ENCODE measurements around the gene CTLA4. TPM values are rescaled to one million over a fixed set of nuclear protein-coding genes. Genes with fewer than 3 reads are reported as not detected.
A peak's percentile ranks its signal among the peaks of the same experiment; 100 is the strongest.

The CTLA4 gene
- total RNA-seq, 4 donors from 2014 or later = 2.5 TPM; not detected in 3

- in situ Hi-C loops (cut with MboI; ENCODE audit: low pct_ligation_motif_present in 1 of 4, low pct_unique_long_range_greater_than_20kb in 1 of 4, low sequenced_read_pairs in 3 of 4) (loop anchor here in 2 of 4 donors (25.0 kb wide), 2 partner anchors 421 to 671 kb away; partner anchors contain the start of gene CYP20A1 (in 1 of the 2)), intact Hi-C loops (cut with DNase I; ENCODE audit: low total_unique reads) (loop anchor here (10.0 kb wide), 1 partner anchor 93 kb away; no protein-coding TSS in a partner anchor)
- Histone ChIP-seq H3K27ac (peak overlapping the region in 2 of 4 donors; percentile 5 to 44), H3K27me3 (no peaks in the 10 kb centered on the region), H3K4me3 (no peak overlapping the region), H3K9me3 (no peaks in the 10 kb centered on the region), H3K4me1 (peaks cover 0 to 18% (median 11%) of the 10 kb centered on the region in 4 donors), H3K36me3 (no peaks in the 10 kb centered on the region)
- TF ChIP-seq EP300 (IDR thresholded peaks at IDR 0.05; ENCODE audit: low read depth) (no peak), CTCF (IDR thresholded peaks at IDR 0.05) (no peak), POLR2A (IDR thresholded peaks at IDR 0.05) (no peak), POLR2AphosphoS5 (IDR thresholded peaks at IDR 0.05) (no peak)
- DNase-seq = peak; percentile 29
- WGBS, 2 donors (ENCODE audit: low coverage in 1 of 2) = 79 to 88% methylated on average over 3 to 6 of the region's 6 CpGs
Measured at GRCh38 chr2:203908066-203908796, 40.7 kb downstream of the CTLA4 start.

- WGBS, 2 donors (ENCODE audit: low coverage in 1 of 2) = 14 to 33% methylated on average over 2 to 3 of the region's 3 CpGs
- Histone ChIP-seq H3K9me3 (no peaks in the 10 kb centered on the region), H3K27me3 (no peaks in the 10 kb centered on the region), H3K4me1 (peaks cover 0 to 18% (median 11%) of the 10 kb centered on the region in 4 donors), H3K4me3 (no peak overlapping the region), H3K27ac (peak overlapping the region in 3 of 4 donors; percentile 5 to 44 (median 19)), H3K36me3 (no peaks in the 10 kb centered on the region)
- intact Hi-C loops (cut with DNase I; ENCODE audit: low total_unique reads) = loop anchor here (10.0 kb wide), 1 partner anchor 94 kb away; no protein-coding TSS in a partner anchor
- no peak for TF ChIP-seq EP300 (IDR thresholded peaks at IDR 0.05; ENCODE audit: low read depth)
- no peak for TF ChIP-seq CTCF (IDR thresholded peaks at IDR 0.05)
- no peak for TF ChIP-seq POLR2AphosphoS5 (IDR thresholded peaks at IDR 0.05)
- no peak for TF ChIP-seq POLR2A (IDR thresholded peaks at IDR 0.05)
- in situ Hi-C loops (cut with MboI; ENCODE audit: low pct_ligation_motif_present in 1 of 4, low pct_unique_long_range_greater_than_20kb in 1 of 4, low sequenced_read_pairs in 3 of 4) = loop anchor here in 2 of 4 donors (25.0 kb wide), 2 partner anchors 421 to 671 kb away; partner anchors contain the start of gene CYP20A1 (in 1 of the 2)
- no peak for DNase-seq
Measured at GRCh38 chr2:203908797-203909185, 41.2 kb downstream of the CTLA4 start.

GRCh38 chr2:203909261-203909967, 41.8 kb downstream of the CTLA4 start:
- 10 to 14% methylated on average over 8 of the region's 8 CpGs for WGBS, 2 donors (ENCODE audit: low coverage in 1 of 2)
- Histone ChIP-seq H3K9me3 (no peaks in the 10 kb centered on the region), H3K4me1 (peaks cover 0 to 20% (median 11%) of the 10 kb centered on the region in 4 donors), H3K36me3 (no peaks in the 10 kb centered on the region), H3K4me3 (peak overlapping the region in 1 of 4 donors; percentile 25), H3K27ac (peak overlapping the region in 2 of 4 donors; percentile 19 to 44), H3K27me3 (no peaks in the 10 kb centered on the region)
- DNase-seq = peak; percentile 11
- in situ Hi-C loops (cut with MboI; ENCODE audit: low pct_ligation_motif_present in 1 of 4, low pct_unique_long_range_greater_than_20kb in 1 of 4, low sequenced_read_pairs in 3 of 4) (loop anchor here in 2 of 4 donors (25.0 kb wide), 2 partner anchors 422 to 672 kb away; partner anchors contain the start of gene CYP20A1 (in 1 of the 2)), intact Hi-C loops (cut with DNase I; ENCODE audit: low total_unique reads) (loop anchor here (10.0 kb wide), 1 partner anchor 95 kb away; no protein-coding TSS in a partner anchor)
- TF ChIP-seq POLR2AphosphoS5 (IDR thresholded peaks at IDR 0.05) (no peak), CTCF (IDR thresholded peaks at IDR 0.05) (peak; percentile 64 to 78 (median 72))

- H3K27me3 ChIP-seq = no peaks in the 10 kb centered on the region
- in situ Hi-C loops (cut with MboI; ENCODE audit: low pct_ligation_motif_present in 1 of 4, low pct_unique_long_range_greater_than_20kb in 1 of 4, low sequenced_read_pairs in 3 of 4) = loop anchor here in 3 of 4 donors (10.0 to 25.0 kb wide), 3 partner anchors 423 to 673 kb away; partner anchors contain the start of gene CYP20A1 (in 1 of the 3)
Measured at GRCh38 chr2:203909974-203910373, 42.4 kb downstream of the CTLA4 start.

More at GRCh38 chr2:203909974-203910373, 42.4 kb downstream of the CTLA4 start:
- no peak for DNase-seq
- Histone ChIP-seq H3K36me3 (no peaks in the 10 kb centered on the region), H3K4me1 (peaks cover 0 to 25% (median 11%) of the 10 kb centered on the region in 4 donors), H3K4me3 (peak overlapping the region in 1 of 4 donors; percentile 25), H3K27ac (no peak overlapping the region), H3K9me3 (no peaks in the 10 kb centered on the region)
- intact Hi-C loops (cut with DNase I; ENCODE audit: low total_unique reads) = loop anchor here (10.0 kb wide), 1 partner anchor 95 kb away; no protein-coding TSS in a partner anchor
- WGBS, 2 donors (ENCODE audit: low coverage in 1 of 2) = 30 to 35% methylated on average over 5 of the region's 5 CpGs
- TF ChIP-seq CTCF (IDR thresholded peaks at IDR 0.05) (peak in 1 of 5 experiments; percentile 2), EP300 (IDR thresholded peaks at IDR 0.05; ENCODE audit: low read depth) (no peak), POLR2A (IDR thresholded peaks at IDR 0.05) (no peak), POLR2AphosphoS5 (IDR thresholded peaks at IDR 0.05) (no peak)
